DND-41 (cell line): ENCODE measurements around the gene GBE1.

ENCODE experiments used
- ATAC-seq: fragments of 200-7000 bp; cut with Tn5 transposase; 3 replicates; pipeline ENCODE4 v1.9.1; 2021; ENCODE audit warnings: low read depth; ENCODE audit not compliant: insufficient read depth
- DNase-seq: peaks from one replicate; pipeline ENCODE4 v3.0.0-alpha.2; 2020
- H2AFZ ChIP-seq: 2 replicates; pipeline ENCODE4 v1.6.0; 2012; ENCODE audit warnings: low read depth, low read length
- H3K27ac ChIP-seq: 2 replicates; pipeline ENCODE4 v1.5.1; 2012; ENCODE audit warnings: low read length, inconsistent platforms
- H3K27me3 ChIP-seq: fragments of 200-600 bp; sonication (generic); 2 replicates; pipeline ENCODE4 v1.6.0; 2012; ENCODE audit warnings: low read length, mild to moderate bottlenecking, inconsistent platforms; ENCODE audit not compliant: insufficient read depth, poor library complexity
- H3K36me3 ChIP-seq: 2 replicates; pipeline ENCODE4 v1.5.1; 2012; ENCODE audit warnings: low read length, inconsistent platforms; ENCODE audit not compliant: insufficient read depth
- H3K4me1 ChIP-seq: 2 replicates; pipeline ENCODE4 v1.5.1; 2012; ENCODE audit warnings: mild to moderate bottlenecking, low read length; ENCODE audit not compliant: insufficient read depth
- H3K4me2 ChIP-seq: 2 replicates; pipeline ENCODE4 v1.6.0; 2012; ENCODE audit warnings: mild to moderate bottlenecking, moderate library complexity, low read length, inconsistent platforms; ENCODE audit not compliant: insufficient read depth
- H3K4me3 ChIP-seq, 2 experiments: fragments of 200-600 bp in 1 of 2; shearing (Covaris generic) in 1 of 2; 2 replicates each; pipeline ENCODE4 v1.5.1; 2012 to 2016; ENCODE audit warnings: inconsistent platforms in 2 of 2, low read length in 2 of 2, mild to moderate bottlenecking in 2 of 2, low read depth in 1 of 2, moderate library complexity in 1 of 2
- H3K79me2 ChIP-seq: 2 replicates; pipeline ENCODE4 v1.6.0; 2012; ENCODE audit warnings: low read length, inconsistent platforms; ENCODE audit not compliant: insufficient read depth
- H3K9ac ChIP-seq: 2 replicates; pipeline ENCODE4 v1.6.0; 2012; ENCODE audit warnings: low read depth, mild to moderate bottlenecking, inconsistent platforms, low read length, moderate library complexity
- H3K9me3 ChIP-seq: 2 replicates; pipeline ENCODE4 v1.5.1; 2012; ENCODE audit warnings: low read length, moderate library complexity, mild to moderate bottlenecking, inconsistent platforms; ENCODE audit not compliant: insufficient read depth, severe bottlenecking
- H4K20me1 ChIP-seq: 2 replicates; pipeline ENCODE4 v1.6.0; 2012; ENCODE audit warnings: low read length; ENCODE audit not compliant: insufficient read depth
- CTCF ChIP-seq: IDR thresholded peaks from 2 replicates; pipeline ENCODE4 v1.5.1; 2012; ENCODE audit warnings: borderline replicate concordance, low read length, moderate library complexity, mild to moderate bottlenecking; ENCODE audit not compliant: poor library complexity, severe bottlenecking; ENCODE audit errors: extremely low read depth
- EZH2 ChIP-seq: IDR thresholded peaks from 3 replicates; pipeline ENCODE4 v1.6.1; 2012; ENCODE audit warnings: borderline replicate concordance, low read depth, mild to moderate bottlenecking, moderate library complexity, low read length, inconsistent platforms; ENCODE audit not compliant: severe bottlenecking

The GBE1 gene

DNA sequence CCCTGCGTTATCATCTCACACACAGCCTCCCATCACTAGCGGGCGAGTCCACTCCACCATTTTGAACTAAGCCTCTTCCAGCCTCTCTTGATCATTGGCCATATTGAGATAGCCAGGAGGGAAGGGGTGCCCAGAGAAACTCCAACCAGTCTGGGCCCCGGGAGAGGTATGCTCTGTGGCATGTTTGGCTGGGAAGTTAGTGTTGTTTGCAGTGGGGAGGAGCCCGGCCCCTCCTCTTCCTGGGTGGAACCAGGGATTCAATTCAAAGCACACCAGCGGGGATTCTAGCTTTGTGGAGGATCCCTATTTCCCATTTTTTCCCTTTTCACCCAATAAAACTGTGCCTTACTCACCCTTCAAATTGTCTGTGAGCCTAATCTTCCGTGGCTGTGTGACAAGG is 71.8 kb downstream of the GBE1 start:
- Histone ChIP-seq H3K9ac (no peak overlapping the region), H3K27ac (no peak overlapping the region), H3K4me3 (no peak overlapping the region), H4K20me1 (0 out of 2 replicates have a peak, but pooled peaks cover 3% of the 10 kb centered on the region), H3K36me3 (peaks cover 71% of the 10 kb centered on the region), H2AFZ (no peak overlapping the region), H3K4me1 (no peaks in the 10 kb centered on the region), H3K4me2 (no peak overlapping the region), H3K9me3 (no peaks in the 10 kb centered on the region), H3K27me3 (no peaks in the 10 kb centered on the region), H3K79me2 (peaks cover 61% of the 10 kb centered on the region)
- DNase-seq, result no peak
- TF ChIP-seq CTCF (no peak), EZH2 (no peak)
- ATAC-seq, result no peak

DNA sequence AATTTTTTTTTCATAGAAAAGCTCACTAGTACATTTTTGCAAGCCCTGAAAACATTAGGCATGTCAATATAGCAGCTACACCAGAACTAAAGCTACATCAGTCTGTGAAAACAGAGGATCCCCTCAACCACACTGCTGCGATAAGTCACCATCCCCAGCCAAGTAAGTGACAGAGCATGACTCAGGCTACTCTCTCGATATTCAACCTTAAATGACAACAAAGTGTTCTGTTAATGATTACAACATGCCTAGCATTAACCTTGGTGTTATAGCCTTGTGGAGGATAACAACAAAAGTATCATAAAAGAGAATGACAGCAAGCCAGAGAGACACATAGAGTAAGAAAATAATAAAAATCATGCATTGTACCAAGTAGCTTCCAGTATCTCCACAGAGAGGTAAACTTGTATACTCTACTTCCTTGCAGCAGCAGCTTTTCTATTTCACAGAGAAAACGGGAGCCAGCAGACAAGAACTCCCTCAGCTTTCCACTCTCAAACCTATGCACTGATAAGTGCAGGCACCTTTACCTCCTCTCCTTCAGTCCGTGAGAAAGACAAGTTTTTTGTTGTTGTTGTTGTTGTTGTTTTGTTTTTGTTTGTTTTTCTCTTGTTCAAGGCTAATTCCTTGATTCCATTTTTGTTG is 76.6 kb downstream of the GBE1 start:
- H3K9me3 ChIP-seq, result no peaks in the 10 kb centered on the region
- H3K27ac ChIP-seq, result no peak overlapping the region
- no peaks in the 10 kb centered on the region for H3K27me3 ChIP-seq
- H3K4me3 ChIP-seq, result no peak overlapping the region
- H3K79me2 ChIP-seq, result peaks cover 69% of the 10 kb centered on the region
- no peak overlapping the region for H3K9ac ChIP-seq
- peaks cover 84% of the 10 kb centered on the region for H3K36me3 ChIP-seq
- no peak overlapping the region for H3K4me2 ChIP-seq
- H2AFZ ChIP-seq, result no peak overlapping the region
- TF ChIP-seq CTCF (no peak), EZH2 (no peak)
- no peak for ATAC-seq
- H3K4me1 ChIP-seq, result no peaks in the 10 kb centered on the region
- no peak for DNase-seq
- H4K20me1 ChIP-seq, result 0 out of 2 replicates have a peak, but pooled peaks cover 3% of the 10 kb centered on the region

- Histone ChIP-seq H3K4me1 (no peaks in the 10 kb centered on the region), H3K27ac (no peak overlapping the region), H4K20me1 (no peaks in the 10 kb centered on the region), H3K79me2 (peaks cover 58% of the 10 kb centered on the region), H3K9ac (no peak overlapping the region), H3K36me3 (peaks cover 41% of the 10 kb centered on the region), H3K4me3 (no peak overlapping the region), H3K27me3 (no peaks in the 10 kb centered on the region), H3K4me2 (no peak overlapping the region), H2AFZ (no peak overlapping the region), H3K9me3 (no peaks in the 10 kb centered on the region)
- TF ChIP-seq CTCF (no peak), EZH2 (no peak)
- no peak for DNase-seq
- no peak for ATAC-seq
Measured at GRCh38 chr3:81676706-81677456, 84.6 kb downstream of the GBE1 start.
